IMR-90 (cell line): ENCODE results near the gene RAPH1. TPM values are rescaled to one million over a fixed set of nuclear protein-coding genes. Genes with fewer than 3 reads are reported as not detected.
A peak's percentile ranks its signal among the peaks of the same experiment; 100 is the strongest.

Experiments
- ATAC-seq: fragments of 200-7000 bp; cut with Tn5 transposase; 2 replicates; pipeline ENCODE4 v1.9.1; 2020; ENCODE audit warnings: low read depth, mild to moderate bottlenecking, moderate library complexity
- BruUV-seq: library from RNA; stranded (reverse); fragments of 400-500 nt; replicated peaks from 2 replicates; lab custom pipeline; 2021; lab: Mats Ljungman, UMichigan
- CTCF ChIA-PET: fragments of 300-600 bp; formaldehyde crosslinking; extraction: SDS; loops from one replicate; lab custom pipeline; 2021; ENCODE audit warnings: antibody characterized with exemption; lab: Yijun Ruan, JAX
- POLR2A ChIA-PET: fragments of 300-600 bp; sonication (Branson Sonifier 250); formaldehyde crosslinking; loops from one replicate; lab custom pipeline; 2022; ENCODE audit warnings: antibody characterized with exemption; ENCODE audit not compliant: unreplicated experiment; lab: Charles Lee
- DNase-seq: peaks from one replicate; pipeline ENCODE4 v3.0.0; 2013
- H2AFZ ChIP-seq: replicated peaks from 2 replicates; pipeline ENCODE3; 2013; ENCODE audit warnings: low read length, mild to moderate bottlenecking; ENCODE audit not compliant: poor library complexity
- H2AK5ac ChIP-seq: 2 replicates; pipeline ENCODE4 v1.6.1; 2013; ENCODE audit warnings: low read depth, low read length, inconsistent platforms
- H2AK9ac ChIP-seq: replicated peaks from 2 replicates; pipeline ENCODE3; 2013; ENCODE audit warnings: mild to moderate bottlenecking, low read depth, low read length, moderate library complexity; ENCODE audit not compliant: poor library complexity
- H2BK120ac ChIP-seq: 2 replicates; pipeline ENCODE4 v1.6.1; 2013; ENCODE audit warnings: low read depth, low read length, inconsistent platforms
- H2BK15ac ChIP-seq: 3 replicates; pipeline ENCODE4 v1.6.1; 2013; ENCODE audit warnings: low read depth, low read length, inconsistent platforms
- H2BK20ac ChIP-seq: 2 replicates; pipeline ENCODE4 v1.6.1; 2013; ENCODE audit warnings: low read depth, mild to moderate bottlenecking, inconsistent platforms, low read length, moderate library complexity
- H2BK5ac ChIP-seq: 2 replicates; pipeline ENCODE4 v1.6.1; 2013; ENCODE audit warnings: mild to moderate bottlenecking, low read depth, low read length, inconsistent platforms; ENCODE audit not compliant: poor library complexity, severe bottlenecking
- H3K14ac ChIP-seq: replicated peaks from 2 replicates; pipeline ENCODE4 v1.6.1; 2013; ENCODE audit warnings: low read depth, low read length, inconsistent platforms
- H3K18ac ChIP-seq: 2 replicates; pipeline ENCODE4 v1.6.1; 2013; ENCODE audit warnings: low read depth, low read length, control low read depth
- H3K23ac ChIP-seq: 2 replicates; pipeline ENCODE4 v1.6.1; 2013; ENCODE audit warnings: low read depth, low read length, inconsistent platforms
- H3K27ac ChIP-seq: 2 replicates; pipeline ENCODE4 v1.5.1; 2013; ENCODE audit warnings: mild to moderate bottlenecking, control low read depth, low read length; ENCODE audit not compliant: insufficient read depth
- H3K27me3 ChIP-seq: 2 replicates; pipeline ENCODE4 v1.6.1; 2013; ENCODE audit warnings: low read length; ENCODE audit not compliant: control insufficient read depth, insufficient read depth
- H3K36me3 ChIP-seq: 2 replicates; pipeline ENCODE4 v1.6.1; 2013; ENCODE audit warnings: low read length, mixed read lengths; ENCODE audit not compliant: control insufficient read depth, insufficient read depth
- H3K4ac ChIP-seq: 2 replicates; pipeline ENCODE4 v1.6.1; 2013; ENCODE audit warnings: low read depth, low read length, inconsistent platforms
- H3K4me1 ChIP-seq: 2 replicates; pipeline ENCODE4 v1.6.1; 2013; ENCODE audit warnings: low read length, mixed read lengths; ENCODE audit not compliant: control insufficient read depth, insufficient read depth
- H3K4me2 ChIP-seq: 2 replicates; pipeline ENCODE4 v1.6.1; 2013; ENCODE audit warnings: low read depth, mild to moderate bottlenecking, control low read depth, low read length, moderate library complexity
- H3K4me3 ChIP-seq: 2 replicates; pipeline ENCODE4 v1.5.1; 2013; ENCODE audit warnings: low read depth, mild to moderate bottlenecking, control low read depth, low read length, moderate library complexity; ENCODE audit not compliant: insufficient read depth
- H3K56ac ChIP-seq: 2 replicates; pipeline ENCODE4 v1.6.1; 2013; ENCODE audit warnings: low read length, inconsistent platforms; ENCODE audit not compliant: insufficient read depth; ENCODE audit errors: extremely low read depth
- H3K79me1 ChIP-seq, 2 experiments: 2 replicates each; pipeline ENCODE4 v1.6.1; 2013; ENCODE audit warnings: low read length in 2 of 2, inconsistent platforms in 1 of 2, low read depth in 1 of 2
- H3K9ac ChIP-seq: 2 replicates; pipeline ENCODE4 v1.6.1; 2013; ENCODE audit warnings: low read depth, low read length, control low read depth
- H3K9me1 ChIP-seq: 2 replicates; pipeline ENCODE4 v1.6.1; 2013; ENCODE audit warnings: low read length, inconsistent platforms; ENCODE audit not compliant: insufficient read depth
- H3K9me3 ChIP-seq: 2 replicates; pipeline ENCODE4 v1.6.1; 2013; ENCODE audit warnings: low read length; ENCODE audit not compliant: control insufficient read depth, insufficient read depth
- H4K20me1 ChIP-seq: 2 replicates; pipeline ENCODE4 v1.6.1; 2013; ENCODE audit warnings: low read length, inconsistent platforms; ENCODE audit not compliant: insufficient read depth
- H4K5ac ChIP-seq: 2 replicates; pipeline ENCODE4 v1.6.1; 2013; ENCODE audit warnings: mild to moderate bottlenecking, low read depth, low read length, control low read depth
- H4K8ac ChIP-seq, 2 experiments: 2 replicates each; pipeline ENCODE4 v1.6.1; 2013; ENCODE audit warnings: low read depth in 2 of 2, low read length in 2 of 2, control low read depth in 1 of 2, inconsistent platforms in 1 of 2
- H4K91ac ChIP-seq: 2 replicates; pipeline ENCODE4 v1.6.1; 2013; ENCODE audit warnings: low read depth, low read length, inconsistent platforms; ENCODE audit not compliant: insufficient read depth
- BHLHE40 ChIP-seq: fragments of 150-350 bp; IDR thresholded peaks from 2 replicates; pipeline ENCODE4 v1.6.1; 2016; ENCODE audit warnings: mild to moderate bottlenecking, low read depth, low read length
- CEBPB ChIP-seq: IDR thresholded peaks from 2 replicates; pipeline ENCODE4 v1.6.1; 2012; ENCODE audit warnings: low read depth, low read length, improper control_type of control experiment
- CHD1 ChIP-seq: IDR thresholded peaks from 2 replicates; pipeline ENCODE4 v1.6.1; 2012; ENCODE audit warnings: low read depth, low read length, improper control_type of control experiment
- FOS ChIP-seq: fragments of 150-350 bp; IDR thresholded peaks from 2 replicates; pipeline ENCODE4 v1.6.1; 2016; ENCODE audit warnings: low read depth, low read length
- MAFK ChIP-seq: IDR thresholded peaks from 2 replicates; pipeline ENCODE4 v1.6.1; 2012; ENCODE audit warnings: low read depth, low read length, improper control_type of control experiment
- MAZ ChIP-seq: IDR thresholded peaks from 2 replicates; pipeline ENCODE4 v1.6.1; 2012; ENCODE audit warnings: low read depth, mild to moderate bottlenecking, low read length, improper control_type of control experiment, moderate library complexity, borderline replicate concordance
- MXI1 ChIP-seq: IDR thresholded peaks from 2 replicates; pipeline ENCODE4 v1.6.1; 2012; ENCODE audit warnings: low read depth, mild to moderate bottlenecking, low read length, moderate library complexity, borderline replicate concordance
- NFE2L2 ChIP-seq: fragments of 150-350 bp; IDR thresholded peaks from 2 replicates; pipeline ENCODE4 v1.6.1; 2016; ENCODE audit warnings: low read depth, mild to moderate bottlenecking, low read length
- POLR2A ChIP-seq: IDR thresholded peaks from 2 replicates; pipeline ENCODE4 v1.6.1; 2012; ENCODE audit warnings: mild to moderate bottlenecking, low read depth, low read length
- RAD21 ChIP-seq: IDR thresholded peaks from 2 replicates; pipeline ENCODE4 v1.6.1; 2012; ENCODE audit warnings: low read length, improper control_type of control experiment
- RCOR1 ChIP-seq: IDR thresholded peaks from 2 replicates; pipeline ENCODE4 v1.6.1; 2012; ENCODE audit warnings: mild to moderate bottlenecking, low read length, improper control_type of control experiment; ENCODE audit not compliant: insufficient replicate concordance
- RFX5 ChIP-seq: IDR thresholded peaks from 2 replicates; pipeline ENCODE4 v1.8.0; 2012; ENCODE audit warnings: low read depth, mild to moderate bottlenecking, low read length, moderate library complexity
- SMC3 ChIP-seq: fragments of 150-350 bp; IDR thresholded peaks from 2 replicates; pipeline ENCODE4 v1.6.1; 2016; ENCODE audit warnings: low read depth, mild to moderate bottlenecking, antibody characterized with exemption, low read length, moderate library complexity
- WGBS, 2 experiments: methylation state at CpG; one replicate each; pipeline versions ENCODE4 v1.1.5 to v1.1.7; 2013; ENCODE audit warnings: missing lambda C conversion rate in 2 of 2; ENCODE audit not compliant: insufficient read length in 1 of 2; ENCODE audit errors: extremely low coverage in 2 of 2; 5-methylcytosine and 5-hydroxymethylcytosine counted together
- dilution Hi-C: fragments of 300-500 bp; cut with HindIII; formaldehyde crosslinking; loops from one replicate; pipeline ENCODE4 v1.14.3; 2018; ENCODE audit warnings: low sequenced_read_pairs; ENCODE audit not compliant: unreplicated experiment
- in situ Hi-C: fragments of 300-500 bp; cut with MboI; formaldehyde crosslinking; loops from 3 replicates; pipeline ENCODE4 v1.14.3; 2019; ENCODE audit warnings: low sequenced_read_pairs, inconsistent platforms, mixed read lengths
- intact Hi-C: fragments of 100-400 bp; cut with micrococcal nuclease; formaldehyde crosslinking; loops from 2 replicates; pipeline ENCODE4 v1.10.0; 2022
- polyA plus RNA-seq, 3 experiments: library from polyadenylated mRNA; depleted of rRNA; stranded (reverse); fragments of >200 nt; gene quantifications; 2 replicates each; pipeline ENCODE4 v1.2.3, GENCODE V29; 2012; ENCODE audit warnings: low replicate concordance in 1 of 3
- total RNA-seq: library from RNA; depleted of rRNA; stranded (reverse); fragments of >200 nt; gene quantifications from 2 replicates; pipeline ENCODE4 v1.2.3, GENCODE V29; 2012
- TF ChIP-seq, protein P1 (sequence below): fragments of 150-350 bp; IDR thresholded peaks from 2 replicates; pipeline ENCODE4 v1.6.1; 2017; ENCODE audit warnings: mild to moderate bottlenecking, antibody characterized with exemption, low read length, low read depth
- TF ChIP-seq, protein P2 (sequence below): conservative IDR thresholded peaks from 2 replicates; pipeline ENCODE4 v1.5.1; 2012; ENCODE audit warnings: mild to moderate bottlenecking, low read depth, low read length, improper control_type of control experiment
- TF ChIP-seq, protein P3 (sequence below): fragments of 150-350 bp; IDR thresholded peaks from 2 replicates; pipeline ENCODE4 v1.6.1; 2016; ENCODE audit warnings: low read depth, mild to moderate bottlenecking, low read length, moderate library complexity, borderline replicate concordance

Gene RAPH1
- total and polyA plus RNA-seq, 2 of the 4 experiments (the other 2 are of a cell fraction) = 7.5 to 15.1 TPM

DNA sequence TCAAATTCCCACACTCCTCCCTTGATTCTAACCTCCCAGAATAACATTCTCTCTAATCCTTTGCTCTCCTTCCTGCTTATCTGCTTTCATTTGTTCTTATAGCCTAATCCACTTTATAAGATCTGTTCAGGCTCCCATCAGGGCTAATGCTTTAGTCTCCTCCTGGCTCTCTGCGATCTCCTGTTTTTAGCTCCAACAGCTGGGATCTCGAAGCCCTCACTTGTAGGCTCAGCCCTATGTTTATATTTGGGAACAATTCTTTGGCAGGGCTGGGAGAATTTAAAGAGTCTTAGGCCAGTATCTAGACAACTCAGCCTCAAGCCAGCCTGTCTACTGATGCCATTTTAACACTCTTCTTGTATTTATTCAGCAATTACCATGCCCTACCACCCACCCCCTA, 27.2 kb upstream of the RAPH1 start:
- H3K4me1 ChIP-seq = peaks cover 5% of the 10 kb centered on the region
- peak overlapping the region; percentile 51; the same call in 1 of the 2 replicates for H3K18ac ChIP-seq
- H4K5ac ChIP-seq = peak overlapping the region; percentile 38; the same call in 1 of the 2 replicates
- in situ Hi-C loops (no loop called here), intact Hi-C loops (no loop called here), dilution Hi-C loops (no loop called here)
- no peak overlapping the region for H2AFZ ChIP-seq
- H2AK5ac ChIP-seq = no peak overlapping the region; the same call in 1 of the 2 replicates
- H2BK120ac ChIP-seq = no peak overlapping the region
- H3K9me1 ChIP-seq = no peaks in the 10 kb centered on the region
- H4K8ac ChIP-seq = no peak overlapping the region
- H3K14ac ChIP-seq = no peak overlapping the region; the same call in 1 of the 2 replicates
- no peak overlapping the region for H4K91ac ChIP-seq
- H3K27ac ChIP-seq = peak overlapping the region; percentile 50; the same call in 1 of the 2 replicates
- H3K9ac ChIP-seq = no peak overlapping the region
- H3K4ac ChIP-seq = no peak overlapping the region
- 0 out of 3 replicates have a peak overlapping the region, but pooled peaks have one; percentile 30 for H2BK15ac ChIP-seq
- H2AK9ac ChIP-seq = no peak overlapping the region
- peak overlapping the region; percentile 15 for H2BK5ac ChIP-seq
- H3K36me3 ChIP-seq = no peaks in the 10 kb centered on the region
- H3K27me3 ChIP-seq = no peaks in the 10 kb centered on the region
- no peak overlapping the region for H3K23ac ChIP-seq
- BruUV-seq = no TSS peak
- H3K56ac ChIP-seq = no peak overlapping the region
- H3K9me3 ChIP-seq = no peaks in the 10 kb centered on the region
- H3K79me1 ChIP-seq = no peaks in the 10 kb centered on the region
- ChIA-PET POLR2A (no interaction called here), CTCF (interaction anchor here (2.1 kb wide), 1 partner anchor 253 kb away, joined by 4 read pairs; no protein-coding TSS in a partner anchor)
- ATAC-seq = peak; percentile 93
- DNase-seq = peak; percentile 64
- H3K4me3 ChIP-seq = no peak overlapping the region
- H3K4me2 ChIP-seq = peak overlapping the region; percentile 27; the same call in 1 of the 2 replicates
- TF ChIP-seq BHLHE40 = no peak
- TF ChIP-seq MAZ = no peak
- TF ChIP-seq FOS = no peak
- no peak for TF ChIP-seq RCOR1
- no peak for TF ChIP-seq MAFK
- TF ChIP-seq MXI1 = no peak
- no peak for TF ChIP-seq CEBPB
- no peak for TF ChIP-seq CHD1
- TF ChIP-seq NFE2L2 = no peak
- TF ChIP-seq RAD21 = no peak
- TF ChIP-seq SMC3 = no peak
- TF ChIP-seq RFX5 = no peak
- no peak for TF ChIP-seq POLR2A
- TF ChIP-seq, protein P1, sequence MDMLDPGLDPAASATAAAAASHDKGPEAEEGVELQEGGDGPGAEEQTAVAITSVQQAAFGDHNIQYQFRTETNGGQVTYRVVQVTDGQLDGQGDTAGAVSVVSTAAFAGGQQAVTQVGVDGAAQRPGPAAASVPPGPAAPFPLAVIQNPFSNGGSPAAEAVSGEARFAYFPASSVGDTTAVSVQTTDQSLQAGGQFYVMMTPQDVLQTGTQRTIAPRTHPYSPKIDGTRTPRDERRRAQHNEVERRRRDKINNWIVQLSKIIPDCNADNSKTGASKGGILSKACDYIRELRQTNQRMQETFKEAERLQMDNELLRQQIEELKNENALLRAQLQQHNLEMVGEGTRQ = no peak
- TF ChIP-seq, protein P2, sequence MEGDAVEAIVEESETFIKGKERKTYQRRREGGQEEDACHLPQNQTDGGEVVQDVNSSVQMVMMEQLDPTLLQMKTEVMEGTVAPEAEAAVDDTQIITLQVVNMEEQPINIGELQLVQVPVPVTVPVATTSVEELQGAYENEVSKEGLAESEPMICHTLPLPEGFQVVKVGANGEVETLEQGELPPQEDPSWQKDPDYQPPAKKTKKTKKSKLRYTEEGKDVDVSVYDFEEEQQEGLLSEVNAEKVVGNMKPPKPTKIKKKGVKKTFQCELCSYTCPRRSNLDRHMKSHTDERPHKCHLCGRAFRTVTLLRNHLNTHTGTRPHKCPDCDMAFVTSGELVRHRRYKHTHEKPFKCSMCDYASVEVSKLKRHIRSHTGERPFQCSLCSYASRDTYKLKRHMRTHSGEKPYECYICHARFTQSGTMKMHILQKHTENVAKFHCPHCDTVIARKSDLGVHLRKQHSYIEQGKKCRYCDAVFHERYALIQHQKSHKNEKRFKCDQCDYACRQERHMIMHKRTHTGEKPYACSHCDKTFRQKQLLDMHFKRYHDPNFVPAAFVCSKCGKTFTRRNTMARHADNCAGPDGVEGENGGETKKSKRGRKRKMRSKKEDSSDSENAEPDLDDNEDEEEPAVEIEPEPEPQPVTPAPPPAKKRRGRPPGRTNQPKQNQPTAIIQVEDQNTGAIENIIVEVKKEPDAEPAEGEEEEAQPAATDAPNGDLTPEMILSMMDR = no peak
- TF ChIP-seq, protein P3, sequence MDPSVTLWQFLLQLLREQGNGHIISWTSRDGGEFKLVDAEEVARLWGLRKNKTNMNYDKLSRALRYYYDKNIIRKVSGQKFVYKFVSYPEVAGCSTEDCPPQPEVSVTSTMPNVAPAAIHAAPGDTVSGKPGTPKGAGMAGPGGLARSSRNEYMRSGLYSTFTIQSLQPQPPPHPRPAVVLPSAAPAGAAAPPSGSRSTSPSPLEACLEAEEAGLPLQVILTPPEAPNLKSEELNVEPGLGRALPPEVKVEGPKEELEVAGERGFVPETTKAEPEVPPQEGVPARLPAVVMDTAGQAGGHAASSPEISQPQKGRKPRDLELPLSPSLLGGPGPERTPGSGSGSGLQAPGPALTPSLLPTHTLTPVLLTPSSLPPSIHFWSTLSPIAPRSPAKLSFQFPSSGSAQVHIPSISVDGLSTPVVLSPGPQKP = no peak
- WGBS, 2 experiments = no CpG with 5 or more reads among the region's 2 CpGs
- H4K20me1 ChIP-seq = no peaks in the 10 kb centered on the region
- peak overlapping the region; percentile 69; the same call in 1 of the 2 replicates for H2BK20ac ChIP-seq
